ENCODE data around the gene C3.

DNA sequence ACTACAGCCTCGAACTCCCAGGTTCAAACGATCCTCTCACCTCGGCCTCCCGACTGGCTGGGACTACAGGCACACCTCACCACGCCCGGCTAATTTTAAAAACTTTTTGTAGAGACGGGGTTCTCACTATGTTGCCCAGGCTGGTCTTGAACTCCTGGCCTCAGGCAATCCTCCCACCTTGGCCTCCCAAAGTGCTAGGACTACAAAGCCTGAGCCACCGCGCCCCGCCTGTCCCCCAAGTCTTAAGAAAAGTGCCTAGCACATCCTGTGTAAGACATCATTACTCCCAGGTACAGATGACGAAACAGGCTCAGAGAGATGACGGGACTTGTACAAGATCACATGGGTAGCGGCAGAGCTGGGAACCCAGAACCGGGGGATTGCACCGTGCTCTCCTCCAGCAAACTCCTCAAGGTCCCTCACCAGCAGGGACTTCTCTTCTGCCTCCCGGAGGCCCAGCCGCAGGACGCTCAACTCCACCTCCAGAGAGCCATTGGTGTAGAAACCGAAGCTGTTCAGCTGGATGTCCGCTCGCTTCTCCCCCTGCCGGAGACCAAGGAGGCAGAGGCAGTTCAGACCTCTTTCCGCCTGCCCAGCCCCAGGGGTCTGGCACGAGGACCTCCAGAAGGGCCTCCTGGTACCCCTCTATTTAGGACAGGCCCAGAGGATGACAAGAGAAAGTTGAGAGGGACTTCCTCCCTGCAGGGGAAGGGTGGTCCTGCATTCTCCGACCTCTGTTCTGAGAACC lies 15.9 kb upstream of the C3 start:
- TF ChIP-seq POLR2A (IDR thresholded peaks at IDR 0.05) (peak in 2 of 4 donors; percentile 25 to 45), POLR2AphosphoS5 (IDR thresholded peaks at IDR 0.05) (peak; percentile 21 to 38)
- TF ChIP-seq, protein P1, sequence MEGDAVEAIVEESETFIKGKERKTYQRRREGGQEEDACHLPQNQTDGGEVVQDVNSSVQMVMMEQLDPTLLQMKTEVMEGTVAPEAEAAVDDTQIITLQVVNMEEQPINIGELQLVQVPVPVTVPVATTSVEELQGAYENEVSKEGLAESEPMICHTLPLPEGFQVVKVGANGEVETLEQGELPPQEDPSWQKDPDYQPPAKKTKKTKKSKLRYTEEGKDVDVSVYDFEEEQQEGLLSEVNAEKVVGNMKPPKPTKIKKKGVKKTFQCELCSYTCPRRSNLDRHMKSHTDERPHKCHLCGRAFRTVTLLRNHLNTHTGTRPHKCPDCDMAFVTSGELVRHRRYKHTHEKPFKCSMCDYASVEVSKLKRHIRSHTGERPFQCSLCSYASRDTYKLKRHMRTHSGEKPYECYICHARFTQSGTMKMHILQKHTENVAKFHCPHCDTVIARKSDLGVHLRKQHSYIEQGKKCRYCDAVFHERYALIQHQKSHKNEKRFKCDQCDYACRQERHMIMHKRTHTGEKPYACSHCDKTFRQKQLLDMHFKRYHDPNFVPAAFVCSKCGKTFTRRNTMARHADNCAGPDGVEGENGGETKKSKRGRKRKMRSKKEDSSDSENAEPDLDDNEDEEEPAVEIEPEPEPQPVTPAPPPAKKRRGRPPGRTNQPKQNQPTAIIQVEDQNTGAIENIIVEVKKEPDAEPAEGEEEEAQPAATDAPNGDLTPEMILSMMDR (IDR thresholded peaks at IDR 0.05) = peak; percentile 48 to 82 (median 76)

All from upper lobe of left lung (tissue), 4 donors.